ENCODE results near the gene MIOX. TPM values are rescaled to one million over a fixed set of nuclear protein-coding genes. Genes with fewer than 3 reads are reported as not detected.

The MIOX gene
- polyA plus RNA-seq, 1 donor from 2014 or later, result not detected

DNA sequence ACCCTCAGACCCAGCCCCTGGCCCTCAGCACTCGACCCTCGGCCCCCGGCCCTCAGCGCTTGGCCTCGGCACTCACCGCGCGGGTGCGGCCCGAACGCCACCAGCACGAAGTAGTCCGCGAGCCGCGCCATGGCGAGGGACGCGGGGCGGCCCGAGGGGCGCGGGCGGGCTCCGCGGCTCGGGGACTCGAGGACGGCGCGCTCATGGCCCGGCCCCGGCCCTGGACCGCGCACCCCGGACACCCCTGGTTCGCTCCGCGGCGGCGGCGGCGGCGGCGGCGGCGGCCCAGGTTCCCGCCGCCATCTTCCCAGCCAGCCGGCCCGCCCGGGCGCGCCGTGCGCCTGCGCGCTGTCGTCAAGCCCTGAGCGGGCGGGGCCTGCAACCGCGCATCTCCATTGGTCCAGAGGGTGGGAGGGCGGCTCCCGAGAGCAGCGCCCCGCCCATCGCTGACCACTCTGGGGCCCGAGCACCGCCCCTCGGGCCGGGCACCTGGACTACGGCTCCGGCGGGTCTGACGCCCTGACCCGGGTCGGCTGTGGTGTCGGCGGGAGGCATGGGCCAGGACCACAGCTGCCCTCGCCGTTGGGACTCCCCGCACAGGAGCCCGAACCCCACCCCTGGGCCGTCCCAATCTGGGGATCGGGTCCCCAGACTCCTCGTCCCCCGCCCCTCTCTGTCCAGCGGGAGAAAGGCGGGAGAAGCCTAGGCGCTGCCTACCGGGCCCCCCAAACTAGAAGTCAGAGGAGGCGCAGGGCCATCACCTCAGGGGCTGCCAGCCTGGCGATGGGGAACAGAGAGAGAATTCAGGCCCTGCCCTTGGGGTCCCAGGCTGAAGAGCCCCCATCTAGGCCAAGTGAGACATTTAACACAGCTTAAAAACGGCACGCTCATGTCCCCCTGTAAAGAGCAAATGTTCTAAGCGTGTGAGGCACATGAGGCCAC lies 11.7 kb upstream of the MIOX start, which contains the start of gene SBF1:
TSS of gene SBF1 (minus strand) at position 326 of the 942 bp plus-strand sequence. CDS start at position 131, 195 bp downstream.
- peak within 1 kb of the TSS; percentile 86 for H3K4me2 ChIP-seq (ENCODE audit: low read length)
- H3K27me3 ChIP-seq (ENCODE audit: insufficient read depth, low read depth, low read length), result peaks cover 4% of the 10 kb centered on the region
- H3K9ac ChIP-seq (ENCODE audit: low read length), result peak within 1 kb of the TSS; percentile 84
- H3K27ac ChIP-seq (ENCODE audit: low read length), result peak within 1 kb of the TSS; percentile 61
- TF ChIP-seq RAD21 (conservative IDR thresholded peaks at IDR 0.05) (no peak), MXI1 (conservative IDR thresholded peaks at IDR 0.05; ENCODE audit: poor library complexity, severe bottlenecking) (peak; percentile 32), POLR2AphosphoS5 (IDR thresholded peaks at IDR 0.05) (peak; percentile 67), TAF1 (IDR thresholded peaks at IDR 0.05; ENCODE audit: low read depth) (peak; percentile 54), EP300 (conservative IDR thresholded peaks at IDR 0.05; ENCODE audit: poor library complexity, severe bottlenecking) (peak; percentile 17), SMC3 (conservative IDR thresholded peaks at IDR 0.05; ENCODE audit: poor library complexity) (no peak), EZH2 (IDR thresholded peaks at IDR 0.05; ENCODE audit: borderline replicate concordance, insufficient read depth, low read length, poor library complexity, severe bottlenecking) (no peak)
- TF ChIP-seq, protein P1, sequence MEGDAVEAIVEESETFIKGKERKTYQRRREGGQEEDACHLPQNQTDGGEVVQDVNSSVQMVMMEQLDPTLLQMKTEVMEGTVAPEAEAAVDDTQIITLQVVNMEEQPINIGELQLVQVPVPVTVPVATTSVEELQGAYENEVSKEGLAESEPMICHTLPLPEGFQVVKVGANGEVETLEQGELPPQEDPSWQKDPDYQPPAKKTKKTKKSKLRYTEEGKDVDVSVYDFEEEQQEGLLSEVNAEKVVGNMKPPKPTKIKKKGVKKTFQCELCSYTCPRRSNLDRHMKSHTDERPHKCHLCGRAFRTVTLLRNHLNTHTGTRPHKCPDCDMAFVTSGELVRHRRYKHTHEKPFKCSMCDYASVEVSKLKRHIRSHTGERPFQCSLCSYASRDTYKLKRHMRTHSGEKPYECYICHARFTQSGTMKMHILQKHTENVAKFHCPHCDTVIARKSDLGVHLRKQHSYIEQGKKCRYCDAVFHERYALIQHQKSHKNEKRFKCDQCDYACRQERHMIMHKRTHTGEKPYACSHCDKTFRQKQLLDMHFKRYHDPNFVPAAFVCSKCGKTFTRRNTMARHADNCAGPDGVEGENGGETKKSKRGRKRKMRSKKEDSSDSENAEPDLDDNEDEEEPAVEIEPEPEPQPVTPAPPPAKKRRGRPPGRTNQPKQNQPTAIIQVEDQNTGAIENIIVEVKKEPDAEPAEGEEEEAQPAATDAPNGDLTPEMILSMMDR (IDR thresholded peaks at IDR 0.05; ENCODE audit: poor library complexity, severe bottlenecking), result no peak
- H3K9me2 ChIP-seq (ENCODE audit: insufficient read depth, low read length), result no peaks in the 10 kb centered on the region
- peaks cover 31% of the 10 kb centered on the region for H4K20me1 ChIP-seq (ENCODE audit: insufficient read depth)
- H3K9me3 ChIP-seq (ENCODE audit: low read length), result no peaks in the 10 kb centered on the region
- peaks cover 38% of the 10 kb centered on the region for H3K79me2 ChIP-seq (replicated peaks; ENCODE audit: insufficient read depth, low read length)
- no peaks in the 10 kb centered on the region for H3F3A ChIP-seq (ENCODE audit: insufficient read depth, low read length, poor library complexity, severe bottlenecking)
- no peaks in the 10 kb centered on the region for H3K36me3 ChIP-seq (ENCODE audit: insufficient read depth, low read length)
- H2AFZ ChIP-seq (ENCODE audit: low read depth, low read length), result peak within 1 kb of the TSS; percentile 79
- peak within 1 kb of the TSS; percentile 93 for H3K4me3 ChIP-seq (ENCODE audit: low read length)

DNA sequence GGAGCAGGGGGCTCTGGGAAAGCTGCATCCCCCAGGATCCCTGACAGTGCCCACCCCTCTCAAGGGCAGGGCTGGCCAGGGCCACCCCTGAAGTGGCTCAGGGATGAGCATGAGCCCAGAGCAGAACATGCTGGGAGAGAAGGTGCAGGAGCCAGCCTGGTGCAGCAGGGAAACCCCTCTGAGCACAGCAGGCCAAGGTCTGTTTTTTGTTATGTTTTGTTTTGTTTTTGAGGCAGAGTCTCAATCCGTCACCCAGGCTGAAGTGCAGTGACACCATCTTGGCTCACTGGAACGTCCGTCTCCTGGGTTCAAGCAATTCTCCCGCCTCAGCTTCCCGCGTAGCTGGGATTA lies 11.0 kb upstream of the MIOX start:
- peak overlapping the region; percentile 61 for H3K27ac ChIP-seq (ENCODE audit: low read length)
- no peak for TF ChIP-seq RAD21 (conservative IDR thresholded peaks at IDR 0.05)
- no peak for TF ChIP-seq EP300 (conservative IDR thresholded peaks at IDR 0.05; ENCODE audit: poor library complexity, severe bottlenecking)
- H3K9me2 ChIP-seq (ENCODE audit: insufficient read depth, low read length), result no peaks in the 10 kb centered on the region
- H4K20me1 ChIP-seq (ENCODE audit: insufficient read depth), result peaks cover 28% of the 10 kb centered on the region
- H2AFZ ChIP-seq (ENCODE audit: low read depth, low read length), result peak overlapping the region; percentile 79
- H3K79me2 ChIP-seq (replicated peaks; ENCODE audit: insufficient read depth, low read length), result peaks cover 31% of the 10 kb centered on the region
- H3F3A ChIP-seq (ENCODE audit: insufficient read depth, low read length, poor library complexity, severe bottlenecking), result no peaks in the 10 kb centered on the region
- peak overlapping the region; percentile 86 for H3K4me2 ChIP-seq (ENCODE audit: low read length)
- peaks cover 11% of the 10 kb centered on the region for H3K27me3 ChIP-seq (ENCODE audit: insufficient read depth, low read depth, low read length)
- H3K9me3 ChIP-seq (ENCODE audit: low read length), result no peaks in the 10 kb centered on the region
- H3K4me3 ChIP-seq (ENCODE audit: low read length), result peak overlapping the region; percentile 81
- no peaks in the 10 kb centered on the region for H3K36me3 ChIP-seq (ENCODE audit: insufficient read depth, low read length)
- H3K9ac ChIP-seq (ENCODE audit: low read length), result peak overlapping the region; percentile 84

DNA sequence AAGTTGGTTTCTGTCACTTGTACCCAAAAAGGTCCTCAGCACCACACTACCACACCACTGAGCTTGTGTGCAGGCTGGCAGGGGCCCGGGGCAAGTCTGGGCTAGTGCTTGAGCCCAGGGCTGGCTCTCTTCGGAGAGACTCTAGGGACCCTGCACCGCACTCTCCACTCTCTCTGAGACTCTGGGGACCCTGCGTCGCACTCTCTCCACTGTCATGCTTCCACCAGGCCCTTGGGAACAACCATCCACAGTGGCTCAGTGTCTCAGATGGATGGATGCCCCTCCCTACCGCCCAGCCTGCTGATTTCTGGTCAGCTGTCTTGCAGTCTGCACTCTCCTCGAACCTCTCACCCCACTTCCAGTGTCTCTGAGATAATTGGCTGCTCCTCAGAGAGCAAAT lies 9.8 kb upstream of the MIOX start:
- Histone ChIP-seq H3F3A (ENCODE audit: insufficient read depth, low read length, poor library complexity, severe bottlenecking) (no peaks in the 10 kb centered on the region), H4K20me1 (ENCODE audit: insufficient read depth) (peaks cover 15% of the 10 kb centered on the region), H3K4me3 (ENCODE audit: low read length) (no peak overlapping the region), H3K9ac (ENCODE audit: low read length) (no peak overlapping the region), H3K27me3 (ENCODE audit: insufficient read depth, low read depth, low read length) (peaks cover 21% of the 10 kb centered on the region), H3K4me2 (ENCODE audit: low read length) (no peak overlapping the region), H3K27ac (ENCODE audit: low read length) (no peak overlapping the region), H3K9me3 (ENCODE audit: low read length) (no peaks in the 10 kb centered on the region), H2AFZ (ENCODE audit: low read depth, low read length) (no peak overlapping the region), H3K36me3 (ENCODE audit: insufficient read depth, low read length) (no peaks in the 10 kb centered on the region), H3K79me2 (replicated peaks; ENCODE audit: insufficient read depth, low read length) (peaks cover 24% of the 10 kb centered on the region), H3K9me2 (ENCODE audit: insufficient read depth, low read length) (no peaks in the 10 kb centered on the region)
- no peak for TF ChIP-seq RAD21 (conservative IDR thresholded peaks at IDR 0.05)
- TF ChIP-seq POLR2AphosphoS5 (IDR thresholded peaks at IDR 0.05), result no peak
- TF ChIP-seq SMC3 (conservative IDR thresholded peaks at IDR 0.05; ENCODE audit: poor library complexity), result no peak
- TF ChIP-seq, protein P1 (IDR thresholded peaks at IDR 0.05; ENCODE audit: poor library complexity, severe bottlenecking), result no peak
- TF ChIP-seq MXI1 (conservative IDR thresholded peaks at IDR 0.05; ENCODE audit: poor library complexity, severe bottlenecking), result no peak
- TF ChIP-seq, protein P2, sequence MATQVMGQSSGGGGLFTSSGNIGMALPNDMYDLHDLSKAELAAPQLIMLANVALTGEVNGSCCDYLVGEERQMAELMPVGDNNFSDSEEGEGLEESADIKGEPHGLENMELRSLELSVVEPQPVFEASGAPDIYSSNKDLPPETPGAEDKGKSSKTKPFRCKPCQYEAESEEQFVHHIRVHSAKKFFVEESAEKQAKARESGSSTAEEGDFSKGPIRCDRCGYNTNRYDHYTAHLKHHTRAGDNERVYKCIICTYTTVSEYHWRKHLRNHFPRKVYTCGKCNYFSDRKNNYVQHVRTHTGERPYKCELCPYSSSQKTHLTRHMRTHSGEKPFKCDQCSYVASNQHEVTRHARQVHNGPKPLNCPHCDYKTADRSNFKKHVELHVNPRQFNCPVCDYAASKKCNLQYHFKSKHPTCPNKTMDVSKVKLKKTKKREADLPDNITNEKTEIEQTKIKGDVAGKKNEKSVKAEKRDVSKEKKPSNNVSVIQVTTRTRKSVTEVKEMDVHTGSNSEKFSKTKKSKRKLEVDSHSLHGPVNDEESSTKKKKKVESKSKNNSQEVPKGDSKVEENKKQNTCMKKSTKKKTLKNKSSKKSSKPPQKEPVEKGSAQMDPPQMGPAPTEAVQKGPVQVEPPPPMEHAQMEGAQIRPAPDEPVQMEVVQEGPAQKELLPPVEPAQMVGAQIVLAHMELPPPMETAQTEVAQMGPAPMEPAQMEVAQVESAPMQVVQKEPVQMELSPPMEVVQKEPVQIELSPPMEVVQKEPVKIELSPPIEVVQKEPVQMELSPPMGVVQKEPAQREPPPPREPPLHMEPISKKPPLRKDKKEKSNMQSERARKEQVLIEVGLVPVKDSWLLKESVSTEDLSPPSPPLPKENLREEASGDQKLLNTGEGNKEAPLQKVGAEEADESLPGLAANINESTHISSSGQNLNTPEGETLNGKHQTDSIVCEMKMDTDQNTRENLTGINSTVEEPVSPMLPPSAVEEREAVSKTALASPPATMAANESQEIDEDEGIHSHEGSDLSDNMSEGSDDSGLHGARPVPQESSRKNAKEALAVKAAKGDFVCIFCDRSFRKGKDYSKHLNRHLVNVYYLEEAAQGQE (IDR thresholded peaks at IDR 0.05; ENCODE audit: borderline replicate concordance), result no peak
- no peak for TF ChIP-seq TAF1 (IDR thresholded peaks at IDR 0.05; ENCODE audit: low read depth)
- no peak for TF ChIP-seq EP300 (conservative IDR thresholded peaks at IDR 0.05; ENCODE audit: poor library complexity, severe bottlenecking)
- TF ChIP-seq EZH2 (IDR thresholded peaks at IDR 0.05; ENCODE audit: borderline replicate concordance, insufficient read depth, low read length, poor library complexity, severe bottlenecking), result no peak
